Amniotic epithelial cell (primary cell): ENCODE data around the gene TGM3.
"Not testable (repeated sequence)": the region's sequence is repeated elsewhere in the genome, so short reads cannot be mapped to it uniquely, and the experiment has no call there.

Source experiments
- DNase-seq: peaks from one replicate; pipeline ENCODE4 v3.0.0-alpha.2; 2010; ENCODE audit warnings: low read depth

TGM3 gene, protein sequence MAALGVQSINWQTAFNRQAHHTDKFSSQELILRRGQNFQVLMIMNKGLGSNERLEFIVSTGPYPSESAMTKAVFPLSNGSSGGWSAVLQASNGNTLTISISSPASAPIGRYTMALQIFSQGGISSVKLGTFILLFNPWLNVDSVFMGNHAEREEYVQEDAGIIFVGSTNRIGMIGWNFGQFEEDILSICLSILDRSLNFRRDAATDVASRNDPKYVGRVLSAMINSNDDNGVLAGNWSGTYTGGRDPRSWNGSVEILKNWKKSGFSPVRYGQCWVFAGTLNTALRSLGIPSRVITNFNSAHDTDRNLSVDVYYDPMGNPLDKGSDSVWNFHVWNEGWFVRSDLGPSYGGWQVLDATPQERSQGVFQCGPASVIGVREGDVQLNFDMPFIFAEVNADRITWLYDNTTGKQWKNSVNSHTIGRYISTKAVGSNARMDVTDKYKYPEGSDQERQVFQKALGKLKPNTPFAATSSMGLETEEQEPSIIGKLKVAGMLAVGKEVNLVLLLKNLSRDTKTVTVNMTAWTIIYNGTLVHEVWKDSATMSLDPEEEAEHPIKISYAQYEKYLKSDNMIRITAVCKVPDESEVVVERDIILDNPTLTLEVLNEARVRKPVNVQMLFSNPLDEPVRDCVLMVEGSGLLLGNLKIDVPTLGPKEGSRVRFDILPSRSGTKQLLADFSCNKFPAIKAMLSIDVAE

DNA sequence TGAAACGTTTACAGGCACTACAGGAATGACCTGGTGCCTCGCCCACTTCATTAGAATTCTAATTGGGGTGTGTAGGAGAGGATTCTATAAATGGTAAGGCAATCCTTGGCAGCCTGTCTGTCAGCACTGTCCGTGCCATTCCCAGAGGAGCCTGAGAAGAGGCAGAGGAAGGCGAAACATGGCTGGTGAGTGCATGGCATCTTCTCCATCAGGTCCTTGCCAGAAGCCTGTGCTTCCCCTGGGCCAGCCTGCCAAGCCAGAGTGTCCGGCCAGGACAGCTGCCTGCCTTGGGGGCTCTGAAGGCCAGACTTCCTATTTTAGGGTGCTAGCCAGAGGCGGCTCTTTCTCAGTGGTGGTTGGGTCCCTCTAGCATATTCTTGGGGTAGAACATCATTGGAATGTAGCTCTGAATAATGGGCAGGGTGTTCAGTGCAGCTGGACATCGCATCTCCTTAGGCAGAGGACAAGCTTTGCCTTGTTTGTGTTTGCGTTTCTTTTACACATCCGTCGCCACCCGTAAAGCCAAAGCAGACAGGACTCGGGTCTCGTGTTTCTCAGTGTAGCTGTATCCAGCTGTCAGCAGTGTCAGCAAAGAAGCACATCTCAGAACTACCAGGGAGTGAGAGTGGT lies at the start of gene TGM3:
Gene TGM3 (plus strand): TSS at position 116 of the 630 bp plus-strand sequence. CDS start 63 bp downstream, at position 179.
- DNase-seq: no peak

DNA sequence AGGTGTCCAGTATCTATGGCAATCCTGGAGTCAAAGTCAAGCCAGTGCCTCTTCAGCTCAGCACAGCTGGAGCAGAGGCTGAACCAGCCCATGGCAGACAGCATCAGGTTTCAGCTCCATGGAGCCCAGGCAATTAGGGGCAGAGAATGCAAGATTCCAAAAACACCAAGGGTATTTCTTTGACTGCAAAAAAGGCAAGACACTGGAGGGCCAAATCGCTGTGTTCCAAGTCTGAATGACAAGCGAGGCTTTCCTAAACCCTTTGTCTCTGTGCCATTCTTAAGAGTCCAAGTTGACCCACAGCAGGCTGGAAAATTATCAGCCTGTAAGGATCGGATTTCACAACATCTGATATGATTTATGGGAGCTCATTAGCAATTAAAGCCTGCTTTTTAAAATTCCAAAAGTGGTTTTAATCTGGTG lies 49.7 kb upstream of the TGM3 start:
- no peak for DNase-seq

DNA sequence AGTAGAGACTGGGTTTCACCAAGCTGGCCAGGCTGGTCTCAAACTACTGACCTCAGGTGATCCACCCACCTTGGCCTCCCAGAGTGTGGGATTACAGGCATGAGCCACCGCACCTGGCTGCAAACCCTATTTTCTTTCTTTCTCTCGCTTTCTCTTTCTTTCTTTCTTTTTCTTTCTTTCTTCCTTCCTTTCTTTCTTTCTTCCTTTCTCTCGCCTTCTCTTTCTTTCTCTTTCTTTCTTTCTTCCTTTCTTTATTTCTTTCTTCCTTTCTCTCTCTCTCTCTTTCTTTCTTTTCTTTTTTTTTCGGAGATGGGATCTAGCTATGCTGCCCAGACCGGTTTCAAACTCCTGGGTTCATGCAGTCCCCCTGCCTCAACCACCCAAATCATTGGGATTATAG lies 47.0 kb upstream of the TGM3 start:
- DNase-seq: no peak

DNA sequence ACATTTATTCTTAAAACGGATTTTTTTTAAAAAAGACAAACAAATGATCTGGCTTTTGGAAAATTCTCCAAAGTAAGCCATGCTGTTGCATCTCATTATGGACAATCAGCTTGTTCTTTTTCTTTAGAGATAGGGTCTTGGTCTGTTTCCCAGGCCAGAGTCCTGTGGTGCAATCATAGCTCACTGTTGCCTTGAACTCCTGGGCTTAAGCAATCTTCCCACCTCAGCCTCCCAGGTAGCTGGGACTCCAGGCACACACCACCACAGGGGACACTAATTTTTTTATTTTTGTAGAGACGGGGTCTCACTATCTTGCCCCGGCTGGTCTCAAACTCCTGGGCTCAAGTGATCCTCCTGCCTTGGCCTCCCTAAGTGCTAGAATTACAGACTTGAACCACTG lies 45.9 kb upstream of the TGM3 start:
- no peak for DNase-seq

DNA sequence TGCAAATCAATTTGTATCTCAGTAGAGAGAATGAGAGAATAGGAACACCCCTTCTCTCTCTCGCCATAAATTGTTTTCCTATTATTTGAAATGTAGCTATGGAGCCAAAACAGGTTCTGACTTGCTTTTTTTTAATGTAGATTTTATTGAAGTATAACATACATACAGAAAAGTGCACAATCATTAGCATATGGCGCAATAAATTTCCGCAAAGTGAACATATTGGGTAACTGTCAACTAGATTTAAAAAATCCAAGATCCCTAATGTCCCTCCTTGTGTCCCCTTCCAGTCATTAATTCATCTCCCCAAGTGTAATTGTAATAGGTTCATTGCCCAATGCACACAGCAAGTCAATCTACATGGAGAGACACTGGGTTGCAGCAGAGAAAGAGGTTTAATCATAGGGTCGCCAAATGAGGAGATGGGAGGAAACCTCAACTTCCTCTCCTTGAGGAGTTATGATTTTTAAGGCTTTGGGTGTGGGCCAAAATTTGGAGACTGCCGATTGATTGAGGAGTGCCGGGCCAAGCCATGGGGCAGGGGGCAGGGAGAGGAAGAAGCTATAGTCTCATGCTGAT lies 43.3 kb upstream of the TGM3 start:
- DNase-seq: no peak

DNA sequence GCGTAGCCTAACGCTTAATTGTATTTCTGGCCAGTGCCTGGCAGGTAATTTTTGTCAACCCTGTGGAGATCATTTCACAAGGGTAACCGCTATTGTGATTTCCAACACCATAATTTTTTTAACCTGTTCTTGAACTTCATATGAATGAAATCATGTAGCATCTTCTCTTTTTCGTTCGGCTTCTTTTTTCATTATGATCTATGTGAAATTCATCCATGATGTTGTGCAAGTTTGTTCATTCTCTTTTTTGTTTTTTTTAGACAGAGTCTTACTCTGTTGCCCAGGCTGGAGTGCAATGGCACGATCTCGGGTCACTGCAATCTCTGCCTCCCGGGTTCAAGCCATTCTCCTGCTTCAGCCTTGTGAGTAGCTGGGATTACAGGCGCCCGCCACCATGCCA lies 42.5 kb upstream of the TGM3 start:
- no peak for DNase-seq

DNA sequence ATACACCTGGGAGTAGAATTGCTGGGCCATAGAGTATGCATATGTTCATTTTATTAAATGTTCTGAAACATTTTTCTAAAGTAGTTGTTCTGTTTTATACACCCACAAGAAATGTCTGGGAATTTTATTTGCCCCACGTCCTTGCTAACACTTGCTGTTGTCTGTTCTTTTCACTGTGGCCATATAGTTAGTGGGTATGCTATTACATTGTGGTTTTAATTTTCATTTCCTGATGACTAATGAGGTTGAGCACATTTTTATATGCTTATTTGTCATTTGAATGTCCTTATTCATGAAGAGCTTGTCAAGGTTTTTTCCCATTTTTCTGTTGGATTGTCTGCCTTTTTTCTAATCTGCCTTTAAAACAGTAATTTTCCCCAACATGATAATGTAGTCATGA lies 41.5 kb upstream of the TGM3 start:
- no peak for DNase-seq

DNA sequence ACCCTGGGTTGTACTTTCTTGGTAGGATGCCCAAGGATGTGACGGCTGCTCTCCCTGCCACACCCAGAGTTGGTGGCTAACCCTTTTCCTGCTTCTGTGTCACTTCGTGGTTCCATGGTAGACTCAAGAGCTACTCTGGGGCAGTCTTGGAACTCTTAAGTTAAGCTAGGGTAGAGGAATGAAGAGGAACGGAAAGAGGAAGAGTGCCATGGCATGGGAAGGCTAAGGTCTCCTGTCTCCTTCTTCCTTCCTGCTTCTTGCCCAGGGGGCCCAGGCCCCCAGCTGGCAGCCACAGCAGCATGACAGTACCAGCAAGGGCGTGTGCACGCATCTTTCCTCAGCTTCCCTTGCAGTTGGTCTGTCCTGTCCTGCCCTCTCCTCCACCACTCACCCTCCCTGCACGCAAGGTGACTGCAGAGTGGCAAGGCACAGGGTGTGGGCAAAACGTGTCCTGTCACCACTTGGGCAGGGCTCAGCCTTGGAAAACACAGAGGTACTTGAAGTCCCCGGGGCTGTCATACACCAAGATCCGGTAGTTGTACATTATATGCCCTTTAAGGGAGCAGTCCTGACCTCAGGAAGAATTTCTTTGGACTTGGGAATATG lies 39.8 kb upstream of the TGM3 start:
- no peak for DNase-seq

DNA sequence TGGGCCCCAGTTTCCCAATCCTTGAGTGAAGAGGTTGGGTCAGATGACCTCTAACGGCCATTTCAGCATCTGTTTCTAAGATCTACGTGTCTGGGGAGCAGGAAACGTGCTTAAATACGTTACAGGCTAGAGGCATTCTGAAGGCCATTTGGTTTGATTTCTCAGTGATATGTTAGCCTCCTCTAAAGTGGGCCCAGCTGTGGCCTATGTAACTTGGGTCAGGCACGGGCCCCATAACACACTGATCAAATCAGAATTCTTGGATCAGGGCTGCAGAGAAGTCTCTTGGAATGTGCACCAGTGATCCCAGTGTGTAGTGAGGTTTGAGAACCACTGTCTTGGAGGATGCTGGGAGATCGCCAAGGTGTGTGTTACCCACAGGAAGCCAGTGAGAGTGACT lies 36.1 kb upstream of the TGM3 start:
- DNase-seq: no peak

DNA sequence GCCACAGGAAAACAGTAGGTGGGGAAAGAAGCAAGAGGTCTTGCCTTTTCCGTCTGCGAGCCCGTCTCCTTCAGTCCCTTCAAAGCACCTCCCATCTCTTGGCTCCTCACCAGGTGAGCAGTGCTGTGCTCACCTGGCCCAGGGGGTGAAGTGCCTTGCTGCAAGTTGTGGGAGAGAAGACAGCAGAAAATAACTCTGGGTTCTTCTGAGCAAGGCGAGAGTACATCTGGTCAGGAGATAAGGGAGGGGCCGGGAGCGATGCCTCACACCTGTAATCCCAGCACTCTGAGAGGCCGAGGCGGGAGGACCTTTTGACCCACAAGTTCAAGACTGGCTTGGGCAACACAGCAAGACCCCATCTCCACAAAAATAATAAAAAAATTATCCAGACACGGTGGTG lies 35.6 kb upstream of the TGM3 start:
- DNase-seq: no peak

DNA sequence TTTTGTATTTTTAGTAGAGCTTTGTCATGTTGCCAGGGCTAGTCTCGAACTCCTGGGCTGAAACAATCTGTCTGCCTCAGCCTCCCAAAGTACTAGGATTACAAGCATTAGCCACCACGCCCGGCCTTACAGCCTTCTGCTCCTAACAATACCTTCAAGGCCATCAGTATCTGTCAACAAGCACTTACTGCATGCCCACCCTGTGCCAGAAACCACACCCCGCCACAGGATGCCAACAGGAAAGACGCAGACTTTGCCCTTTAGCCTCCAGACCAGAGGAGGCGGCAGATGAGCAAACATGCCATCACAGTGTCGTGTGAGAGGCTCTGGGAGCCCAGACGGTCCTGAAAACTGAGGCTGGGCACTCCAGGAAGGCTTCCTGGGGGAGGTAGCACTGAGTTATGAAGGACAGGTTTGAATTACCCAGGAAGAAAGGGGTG lies 34.7 kb upstream of the TGM3 start:
- no peak for DNase-seq

DNA sequence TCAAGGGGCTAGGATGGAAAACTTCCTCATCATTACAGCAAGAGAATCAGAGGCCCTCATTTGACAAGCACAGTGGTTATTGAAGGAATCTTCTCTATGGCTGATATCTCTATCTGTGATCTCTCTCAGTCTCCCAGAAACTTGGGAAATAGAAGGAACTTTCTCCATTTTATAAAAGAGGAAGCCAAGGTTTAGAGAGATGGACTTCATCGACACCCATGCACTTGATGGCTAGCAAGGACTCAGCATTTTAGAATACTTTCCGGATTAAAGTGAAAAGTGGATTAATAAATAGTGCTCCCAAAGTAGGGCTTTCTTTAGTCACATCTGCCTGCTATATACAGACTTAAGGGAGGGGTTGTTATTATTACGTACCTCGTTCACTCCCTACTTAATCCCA lies 34.2 kb upstream of the TGM3 start:
- no peak for DNase-seq

DNA sequence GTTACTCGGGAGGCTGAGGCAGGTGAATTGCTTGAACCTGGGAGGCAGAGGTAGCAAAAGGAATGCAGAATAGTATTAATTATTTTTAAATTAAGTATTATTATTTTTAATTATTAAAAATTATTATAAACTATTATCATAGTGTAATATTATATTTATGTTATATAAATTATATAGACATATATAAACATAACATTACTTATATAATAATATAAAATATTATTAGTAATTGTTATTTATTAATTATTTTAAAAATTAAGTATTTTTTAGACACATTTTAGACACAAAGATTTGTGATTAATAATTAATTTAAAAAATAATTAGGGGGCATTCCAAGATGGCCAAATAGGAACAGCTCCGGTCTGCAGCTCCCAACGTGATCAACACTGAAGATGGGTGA lies 31.7 kb upstream of the TGM3 start:
- no peak for DNase-seq

DNA sequence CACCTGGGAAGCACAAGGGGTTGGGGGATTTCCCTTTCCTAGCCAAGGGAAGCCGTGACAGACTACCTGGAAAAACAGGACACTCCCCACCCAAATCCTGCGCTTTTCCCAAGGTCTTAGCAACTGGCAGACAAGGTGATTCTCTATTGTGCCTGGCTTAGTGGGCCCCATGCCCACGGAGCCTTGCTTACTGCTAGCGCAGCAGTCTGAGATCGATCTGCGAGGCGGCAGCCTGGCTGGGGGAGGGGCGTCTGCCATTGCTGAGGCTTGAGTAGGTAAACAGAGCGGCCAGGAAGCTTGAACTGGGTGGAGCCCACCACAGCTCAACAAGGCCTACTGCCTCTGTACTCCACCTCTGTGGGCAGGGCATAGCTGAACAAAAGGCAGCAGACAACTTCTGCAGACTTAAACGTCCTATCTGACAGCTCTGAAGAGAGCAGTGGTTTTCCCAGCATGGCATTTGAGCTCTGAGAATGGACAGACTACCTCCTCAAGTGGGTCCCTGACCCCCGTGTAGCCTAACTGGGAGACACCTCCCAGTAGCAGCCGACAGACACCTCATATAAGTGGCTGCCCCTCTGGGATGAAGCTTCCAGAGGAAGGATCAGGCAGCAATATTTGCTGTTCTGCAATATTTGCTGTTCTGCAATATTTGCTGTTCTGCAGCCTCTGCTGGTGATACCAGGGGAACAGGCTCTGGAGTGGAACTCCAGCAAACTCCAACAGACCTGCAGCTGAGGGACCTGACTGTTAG lies 31.0 kb upstream of the TGM3 start:
- DNase-seq: not testable (repeated sequence)

DNA sequence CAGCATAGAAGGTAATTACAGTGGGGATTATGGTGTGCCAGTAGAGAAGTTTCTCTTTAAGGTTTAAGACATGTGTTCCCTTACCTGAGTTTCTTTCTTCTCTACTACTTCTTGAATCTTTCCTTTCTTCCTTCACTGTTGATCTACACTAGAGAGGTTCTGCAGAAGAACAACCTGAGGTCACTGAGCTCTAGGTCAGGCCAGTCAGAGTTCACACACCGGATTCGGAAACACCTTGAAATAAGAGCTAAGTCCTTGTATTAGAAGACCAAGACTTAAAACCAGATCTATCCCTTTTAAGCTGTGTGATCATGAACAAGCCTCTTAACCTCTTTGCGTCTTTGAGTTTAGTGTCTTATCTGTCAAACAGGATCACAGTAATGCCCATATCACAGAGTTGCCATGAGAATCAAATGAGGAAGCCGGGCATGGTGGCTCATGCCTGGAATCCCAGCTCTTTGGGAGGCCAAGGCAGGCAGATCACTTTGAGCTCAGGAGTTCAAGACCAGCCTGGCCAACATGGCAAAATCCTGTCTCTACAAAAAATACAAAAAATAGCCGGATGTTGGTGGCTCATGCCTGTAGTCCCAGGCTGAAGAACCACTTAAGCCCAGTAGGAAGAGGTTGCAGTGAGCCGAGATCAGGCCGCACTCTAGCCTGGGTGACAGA lies 22.0 kb upstream of the TGM3 start:
- DNase-seq: no peak

DNA sequence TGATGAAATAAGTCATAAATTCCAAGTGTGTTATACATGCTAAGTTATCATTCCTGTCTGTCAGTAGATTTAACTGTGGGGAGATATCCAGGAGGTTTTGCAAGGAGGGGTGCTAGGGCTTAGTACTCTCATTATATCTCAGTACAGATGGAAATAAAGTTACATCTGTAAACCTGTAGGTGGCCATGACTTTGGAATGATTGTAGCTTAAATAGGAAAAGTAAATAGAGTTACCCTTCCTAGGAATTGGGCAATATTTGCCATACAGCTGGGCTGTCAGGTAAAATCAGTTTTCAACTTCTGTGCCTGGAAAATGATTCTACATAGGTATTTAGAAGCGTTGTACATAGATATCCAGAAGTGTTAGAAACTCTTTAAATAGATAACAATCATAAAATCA lies 19.8 kb upstream of the TGM3 start:
- DNase-seq: no peak

DNA sequence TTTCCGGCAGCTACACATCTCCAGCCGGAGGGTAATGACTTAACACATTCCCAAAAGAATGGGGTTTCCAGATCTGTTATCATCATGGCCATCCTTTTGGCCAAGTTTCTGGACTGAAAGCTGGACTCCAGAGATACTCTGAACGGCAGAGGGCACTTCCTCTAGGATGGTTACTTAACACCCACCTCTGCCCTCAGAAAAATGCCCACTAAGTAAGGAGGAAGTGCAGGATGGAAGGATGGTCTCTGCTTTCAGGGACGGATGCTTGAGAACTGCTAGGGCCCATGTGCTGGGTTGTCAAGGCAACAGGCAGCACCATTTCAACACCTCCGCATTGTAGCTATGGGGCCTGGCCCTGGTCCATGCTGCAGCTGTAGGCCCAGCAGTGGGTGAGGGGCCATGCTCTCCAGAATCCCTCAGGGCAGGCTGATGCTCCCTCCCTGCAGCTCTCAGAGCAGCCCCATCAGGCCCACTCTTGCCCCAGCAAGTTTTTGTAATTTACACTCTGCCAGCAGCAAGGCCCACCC lies 16.5 kb upstream of the TGM3 start:
- DNase-seq: no peak

DNA sequence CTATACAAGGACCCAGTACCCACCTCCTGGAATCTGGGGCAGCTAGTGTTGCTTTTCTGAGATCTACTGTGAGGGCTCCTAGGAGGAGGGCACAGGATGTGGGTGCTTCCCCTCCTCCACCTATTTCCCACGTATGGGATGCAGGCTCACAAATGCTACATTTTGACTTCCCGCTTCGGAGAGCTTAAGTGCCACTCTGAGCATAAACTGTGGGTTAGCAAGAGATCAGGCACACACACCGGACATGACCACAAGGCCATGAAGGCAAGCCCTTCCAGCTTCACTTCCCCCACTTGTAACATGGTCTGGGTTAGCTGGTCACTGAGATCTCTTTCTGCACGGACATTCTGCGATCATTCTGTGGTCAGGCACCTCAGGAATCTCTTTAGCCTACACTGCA lies 15.7 kb upstream of the TGM3 start:
- DNase-seq: no peak

DNA sequence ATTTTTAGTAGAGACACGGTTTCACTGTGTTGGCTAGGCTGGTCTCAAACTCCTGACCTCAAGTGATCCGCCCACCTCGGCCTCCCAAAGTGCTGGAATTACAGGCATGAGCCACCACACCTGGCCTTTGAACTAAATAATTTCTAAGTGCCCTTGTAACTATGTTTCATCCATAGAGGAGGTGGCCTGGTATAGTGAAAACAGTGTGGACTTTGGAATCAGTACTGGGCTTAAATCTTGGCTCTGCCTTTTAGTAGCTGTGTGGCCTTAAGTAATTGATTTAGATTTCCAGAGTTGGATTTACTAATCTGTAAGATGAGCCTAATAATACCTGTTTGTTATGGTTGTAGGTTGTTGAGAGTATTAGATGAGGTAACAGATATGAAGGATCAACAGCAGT lies 14.2 kb upstream of the TGM3 start:
- no peak for DNase-seq

DNA sequence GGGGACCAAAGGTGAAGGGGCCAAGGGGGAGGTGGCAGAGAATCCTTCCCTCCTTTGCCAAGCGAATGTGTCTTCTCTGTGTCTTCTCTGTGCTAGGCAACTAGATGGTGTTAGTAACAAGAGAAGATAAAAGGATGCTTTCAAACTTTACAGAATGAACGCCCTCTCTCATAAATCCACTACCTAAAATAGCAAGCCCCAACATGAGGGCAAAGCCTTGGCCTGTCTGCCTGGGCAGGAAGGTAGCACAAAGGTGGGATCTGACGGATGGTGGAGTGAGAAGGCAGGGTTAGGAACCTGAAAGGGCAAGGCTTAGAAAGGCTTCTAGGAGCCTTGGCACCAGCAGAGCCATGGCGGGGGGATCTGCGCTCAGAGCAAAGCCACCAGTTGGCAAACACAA lies 13.6 kb upstream of the TGM3 start:
- DNase-seq: no peak
